Skeletal muscle tissue (tissue), 4 donors: ENCODE data around the gene MKNK1. TPM values are rescaled to one million over a fixed set of nuclear protein-coding genes. Genes with fewer than 3 reads are reported as not detected.
A peak's percentile ranks its signal among the peaks of the same experiment; 100 is the strongest.

Source experiments
- H3K27ac ChIP-seq: one replicate; pipeline ENCODE4 v1.7.0; 2013; ENCODE audit warnings: mild to moderate bottlenecking, low read depth, low read length, inconsistent platforms
- H3K27me3 ChIP-seq, 3 donors: one replicate each; pipeline ENCODE4 v1.7.0; 2013; ENCODE audit warnings: low read length in 3 of 3; ENCODE audit not compliant: control insufficient read depth in 3 of 3, insufficient read depth in 3 of 3
- H3K36me3 ChIP-seq, 3 donors: one replicate each; pipeline ENCODE4 v1.7.0; 2013; ENCODE audit warnings: low read length in 3 of 3; ENCODE audit not compliant: control insufficient read depth in 3 of 3, insufficient read depth in 3 of 3
- H3K4me1 ChIP-seq, 3 donors: one replicate each; pipeline ENCODE4 v1.7.0; 2013; ENCODE audit warnings: low read length in 3 of 3, mild to moderate bottlenecking in 3 of 3; ENCODE audit not compliant: control insufficient read depth in 3 of 3, insufficient read depth in 3 of 3
- H3K4me3 ChIP-seq, 3 donors: one replicate each; pipeline ENCODE4 v1.7.0; 2013; ENCODE audit warnings: low read length in 3 of 3
- H3K9ac ChIP-seq, 3 donors: one replicate each; pipeline ENCODE4 v1.7.0; 2013; ENCODE audit warnings: low read length in 3 of 3, mild to moderate bottlenecking in 3 of 3, moderate library complexity in 2 of 3, low read depth in 1 of 3
- H3K9me3 ChIP-seq, 3 donors: one replicate each; pipeline ENCODE4 v1.7.0; 2013; ENCODE audit warnings: low read length in 3 of 3; ENCODE audit not compliant: control insufficient read depth in 3 of 3
- total RNA-seq: library from RNA; depleted of rRNA; stranded (reverse); fragments of >200 nt; gene quantifications from one replicate; pipeline ENCODE4 v1.2.3, GENCODE V29; 2014
- donor health status: Osteomylitis.

The MKNK1 gene
- total RNA-seq, 1 donor from 2014 or later: 20.4 TPM

GRCh38 chr1:46614604-46614984, 10.5 kb upstream of the MKNK1 start:
- H3K4me3 ChIP-seq: peak overlapping the region in 1 of 3 donors; percentile 11
- no peaks in the 10 kb centered on the region for H3K9me3 ChIP-seq
- no peaks in the 10 kb centered on the region for H3K27me3 ChIP-seq
- H3K4me1 ChIP-seq: peaks cover 53 to 59% (median 57%) of the 10 kb centered on the region in 3 donors
- peak overlapping the region; percentile 90 for H3K27ac ChIP-seq
- peak overlapping the region in 2 of 3 donors; percentile 12 to 20 for H3K9ac ChIP-seq
- H3K36me3 ChIP-seq: peaks cover 4 to 16% (median 9%) of the 10 kb centered on the region in 3 donors

- H3K9me3 ChIP-seq: no peaks in the 10 kb centered on the region
- peak overlapping the region; percentile 52 to 65 (median 56) for H3K4me3 ChIP-seq
- peaks cover 53 to 64% (median 57%) of the 10 kb centered on the region in 3 donors for H3K4me1 ChIP-seq
- peaks cover 11 to 22% (median 15%) of the 10 kb centered on the region in 3 donors for H3K36me3 ChIP-seq
- H3K27ac ChIP-seq: peak overlapping the region; percentile 90
- H3K27me3 ChIP-seq: no peaks in the 10 kb centered on the region
- H3K9ac ChIP-seq: peak overlapping the region; percentile 36 to 76 (median 52)
Measured at GRCh38 chr1:46613661-46614603, 9.9 kb upstream of the MKNK1 start.

- H3K9me3 ChIP-seq: no peaks in the 10 kb centered on the region
- peak overlapping the region; percentile 90 for H3K27ac ChIP-seq
- H3K4me3 ChIP-seq: peak overlapping the region; percentile 52 to 65 (median 56)
- H3K9ac ChIP-seq: peak overlapping the region; percentile 36 to 76 (median 52)
- H3K36me3 ChIP-seq: peaks cover 19 to 30% (median 23%) of the 10 kb centered on the region in 3 donors
- peaks cover 55 to 67% (median 63%) of the 10 kb centered on the region in 3 donors for H3K4me1 ChIP-seq
- H3K27me3 ChIP-seq: no peaks in the 10 kb centered on the region
Measured at GRCh38 chr1:46612937-46613660, 9.0 kb upstream of the MKNK1 start.

- Histone ChIP-seq H3K27ac (peak overlapping the region; percentile 52), H3K9me3 (no peaks in the 10 kb centered on the region), H3K4me3 (peak overlapping the region in 2 of 3 donors; percentile 55 to 61), H3K9ac (peak overlapping the region; percentile 29 to 57 (median 55)), H3K4me1 (peaks cover 61 to 67% (median 64%) of the 10 kb centered on the region in 3 donors), H3K27me3 (no peaks in the 10 kb centered on the region), H3K36me3 (peaks cover 22 to 35% (median 26%) of the 10 kb centered on the region in 3 donors)
Measured at GRCh38 chr1:46611691-46612221, 7.7 kb upstream of the MKNK1 start.

- Histone ChIP-seq H3K9ac (peak overlapping the region in 1 of 3 donors; percentile 10), H3K9me3 (no peaks in the 10 kb centered on the region), H3K27me3 (no peaks in the 10 kb centered on the region), H3K36me3 (peaks cover 22 to 33% (median 23%) of the 10 kb centered on the region in 3 donors), H3K4me1 (peaks cover 51 to 60% (median 55%) of the 10 kb centered on the region in 3 donors), H3K27ac (no peak overlapping the region), H3K4me3 (no peak overlapping the region)
Measured at GRCh38 chr1:46607345-46608130, 3.5 kb upstream of the MKNK1 start.

GRCh38 chr1:46606255-46606965, 2.3 kb upstream of the MKNK1 start:
- H3K27me3 ChIP-seq: no peaks in the 10 kb centered on the region
- H3K4me3 ChIP-seq: no peak overlapping the region
- H3K9me3 ChIP-seq: no peaks in the 10 kb centered on the region
- peaks cover 48 to 56% (median 50%) of the 10 kb centered on the region in 3 donors for H3K4me1 ChIP-seq
- peaks cover 22 to 26% (median 23%) of the 10 kb centered on the region in 3 donors for H3K36me3 ChIP-seq
- no peak overlapping the region for H3K9ac ChIP-seq
- no peak overlapping the region for H3K27ac ChIP-seq

- peaks cover 22 to 25% (median 23%) of the 10 kb centered on the region in 3 donors for H3K36me3 ChIP-seq
- no peak overlapping the region for H3K4me3 ChIP-seq
- peak overlapping the region in 1 of 3 donors; percentile 98 for H3K9ac ChIP-seq
- no peaks in the 10 kb centered on the region for H3K9me3 ChIP-seq
- H3K27me3 ChIP-seq: no peaks in the 10 kb centered on the region
- peaks cover 44 to 55% (median 46%) of the 10 kb centered on the region in 3 donors for H3K4me1 ChIP-seq
- no peak overlapping the region for H3K27ac ChIP-seq
Measured at GRCh38 chr1:46605232-46605631, 1.2 kb upstream of the MKNK1 start.

GRCh38 chr1:46603481-46603857, 599 bp downstream of the MKNK1 start:
- H3K9ac ChIP-seq: peak overlapping the region; percentile 90 to 98 (median 92)
- peak overlapping the region; percentile 70 for H3K27ac ChIP-seq
- H3K9me3 ChIP-seq: no peaks in the 10 kb centered on the region
- no peaks in the 10 kb centered on the region for H3K27me3 ChIP-seq
- H3K36me3 ChIP-seq: peaks cover 6 to 9% (median 6%) of the 10 kb centered on the region in 3 donors
- peaks cover 47 to 65% (median 59%) of the 10 kb centered on the region in 3 donors for H3K4me1 ChIP-seq
- H3K4me3 ChIP-seq: peak overlapping the region; percentile 89 to 98 (median 98)
